B cell (primary cell): ENCODE results near the gene BRSK1. TPM values are rescaled to one million over a fixed set of nuclear protein-coding genes. Genes with fewer than 3 reads are reported as not detected.
A peak's percentile ranks its signal among the peaks of the same experiment; 100 is the strongest.

Experiments used
- ATAC-seq: fragments of 200-7000 bp; cut with Tn5 transposase; one replicate; pipeline ENCODE4 v1.10.0; 2021; ENCODE audit warnings: low read depth, mild to moderate bottlenecking, moderate number of reproducible peaks, moderate library complexity
- CTCF ChIA-PET: fragments of 350-600 bp; sonication (Branson Sonifier 250); formaldehyde crosslinking; loops from one replicate; lab custom pipeline; 2021; ENCODE audit warnings: antibody characterized with exemption, inconsistent platforms; lab: Charles Lee
- POLR2A ChIA-PET: fragments of 350-600 bp; sonication (Branson Sonifier 250); formaldehyde crosslinking; loops from one replicate; lab custom pipeline; 2021; ENCODE audit warnings: antibody characterized with exemption; lab: Charles Lee
- DNase-seq: peaks from one replicate; pipeline ENCODE4 v3.0.0; 2013
- H2AFZ ChIP-seq: 2 replicates; pipeline ENCODE4 v1.6.1; 2012; ENCODE audit warnings: mild to moderate bottlenecking, low read depth, low read length; ENCODE audit not compliant: insufficient read depth, poor library complexity, severe bottlenecking
- H3K27ac ChIP-seq, 2 donors: 1 replicate in 1 of 2; 2 replicates in 1 of 2; pipeline ENCODE4 v1.5.1; 2012 to 2013; ENCODE audit warnings: low read length in 2 of 2, mild to moderate bottlenecking in 2 of 2, moderate library complexity in 1 of 2
- H3K27me3 ChIP-seq, 4 experiments: fragments of 200-600 bp in 1 of 4; sonication (generic) in 1 of 4; replicated peaks in 1 of 4; 1 replicate in 2 of 4; 2 replicates in 2 of 4; pipeline versions ENCODE4 v1.6.1 to v1.7.0; 2013 to 2016; ENCODE audit warnings: low read length in 3 of 4, mild to moderate bottlenecking in 2 of 4, mixed read lengths in 1 of 4, moderate library complexity in 1 of 4; ENCODE audit not compliant: insufficient read depth in 4 of 4, control insufficient read depth in 3 of 4; ENCODE audit errors: control extremely low read depth in 1 of 4
- H3K36me3 ChIP-seq, 2 experiments: replicated peaks in 1 of 2; 1 replicate in 1 of 2; 2 replicates in 1 of 2; pipeline versions ENCODE4 v1.6.1 to v1.7.1; 2013; ENCODE audit warnings: low read length in 1 of 2; ENCODE audit not compliant: insufficient read depth in 2 of 2, control insufficient read depth in 1 of 2; ENCODE audit errors: control extremely low read depth in 1 of 2, extremely low read depth in 1 of 2
- H3K4me1 ChIP-seq, 2 donors: fragments of 200-600 bp in 1 of 2; sonication (generic) in 1 of 2; 1 replicate in 1 of 2; 2 replicates in 1 of 2; pipeline versions ENCODE4 v1.5.1 to v1.6.1; 2013 to 2017; ENCODE audit warnings: low read length in 2 of 2; ENCODE audit not compliant: control insufficient read depth in 2 of 2, insufficient read depth in 2 of 2
- H3K4me2 ChIP-seq: replicated peaks from 2 replicates; pipeline ENCODE3; 2012; ENCODE audit warnings: mild to moderate bottlenecking, low read depth, low read length; ENCODE audit not compliant: poor library complexity, severe bottlenecking
- H3K4me3 ChIP-seq, 5 experiments: fragments of 200-600 bp in 1 of 5; sonication (generic) in 1 of 5; 1 replicate in 3 of 5; 2 replicates in 2 of 5; pipeline versions ENCODE4 v1.5.1 to v1.7.0; 2011 to 2016; ENCODE audit warnings: low read length in 4 of 5, mild to moderate bottlenecking in 4 of 5, low read depth in 2 of 5, control low read depth in 1 of 5, moderate library complexity in 1 of 5; ENCODE audit not compliant: insufficient read depth in 1 of 5; ENCODE audit errors: control extremely low read depth in 1 of 5, extremely low read depth in 1 of 5
- H3K79me2 ChIP-seq: fragments of 200-600 bp; sonication (generic); one replicate; pipeline ENCODE4 v1.6.0; 2016; ENCODE audit warnings: low read length; ENCODE audit not compliant: control insufficient read depth, insufficient read depth
- H3K9ac ChIP-seq: fragments of 200-600 bp; sonication (generic); 2 replicates; pipeline ENCODE4 v1.6.1; 2017; ENCODE audit warnings: mild to moderate bottlenecking, low read length, moderate library complexity
- H3K9me3 ChIP-seq, 3 donors: one replicate each; pipeline versions ENCODE4 v1.6.1 to v1.7.1; 2013; ENCODE audit warnings: low read length in 2 of 3; ENCODE audit not compliant: control insufficient read depth in 2 of 3, insufficient read depth in 1 of 3; ENCODE audit errors: control extremely low read depth in 1 of 3
- H4K20me1 ChIP-seq: 2 replicates; pipeline ENCODE4 v1.6.0; 2012; ENCODE audit warnings: mild to moderate bottlenecking, low read length; ENCODE audit not compliant: insufficient read depth, control insufficient read depth, poor library complexity, severe bottlenecking
- H3K27ac Mint-ChIP-seq: one replicate; pipeline ENCODE4 v1.8.0; 2021; ENCODE audit warnings: mixed read lengths
- H3K27me3 Mint-ChIP-seq: one replicate; pipeline ENCODE4 v1.8.0; 2021; ENCODE audit warnings: mixed read lengths
- H3K4me1 Mint-ChIP-seq: one replicate; pipeline ENCODE4 v1.8.0; 2021; ENCODE audit warnings: mixed read lengths
- H3K4me3 Mint-ChIP-seq: one replicate; pipeline ENCODE4 v1.8.0; 2021; ENCODE audit warnings: mixed read lengths
- H3K9me3 Mint-ChIP-seq: one replicate; pipeline ENCODE4 v1.8.0; 2022; ENCODE audit warnings: mixed read lengths; ENCODE audit not compliant: insufficient read depth
- EZH2 ChIP-seq: IDR thresholded peaks from 2 replicates; pipeline ENCODE4 v1.6.1; 2012; ENCODE audit warnings: borderline replicate concordance, low read depth, mild to moderate bottlenecking, moderate library complexity, low read length; ENCODE audit not compliant: insufficient read depth, poor library complexity, severe bottlenecking
- WGBS: methylation state at CpG from one replicate; pipeline ENCODE4 v1.1.5; 2013; ENCODE audit warnings: missing lambda C conversion rate; ENCODE audit not compliant: insufficient coverage; 5-methylcytosine and 5-hydroxymethylcytosine counted together
- intact Hi-C: fragments of 100-400 bp; cut with micrococcal nuclease; formaldehyde crosslinking; loops from one replicate; pipeline ENCODE4 v1.10.0; 2022
- polyA plus RNA-seq: library from polyadenylated mRNA; depleted of rRNA; stranded (reverse); fragments of >200 nt; gene quantifications from 2 replicates; pipeline ENCODE4 v1.2.3, GENCODE V29; 2012
- total RNA-seq, 2 donors: library from RNA; stranded (reverse); fragments of 120-200 nt in 1 of 2; gene quantifications; 1 replicate in 1 of 2; 2 replicates in 1 of 2; pipeline versions ENCODE4 v1.2.3 to v1.2.4, GENCODE V29; 2013 to 2022
- TF ChIP-seq, protein P1 (sequence below): fragments of 200-600 bp; IDR thresholded peaks from one replicate; pipeline ENCODE4 v1.8.0; 2022; ENCODE audit warnings: antibody characterized with exemption, mild to moderate bottlenecking

Gene BRSK1
- total and polyA plus RNA-seq, 2 donors (not counting 1 experiment from before 2014, with no cell fraction given) = 0.94 to 1.4 TPM

DNA sequence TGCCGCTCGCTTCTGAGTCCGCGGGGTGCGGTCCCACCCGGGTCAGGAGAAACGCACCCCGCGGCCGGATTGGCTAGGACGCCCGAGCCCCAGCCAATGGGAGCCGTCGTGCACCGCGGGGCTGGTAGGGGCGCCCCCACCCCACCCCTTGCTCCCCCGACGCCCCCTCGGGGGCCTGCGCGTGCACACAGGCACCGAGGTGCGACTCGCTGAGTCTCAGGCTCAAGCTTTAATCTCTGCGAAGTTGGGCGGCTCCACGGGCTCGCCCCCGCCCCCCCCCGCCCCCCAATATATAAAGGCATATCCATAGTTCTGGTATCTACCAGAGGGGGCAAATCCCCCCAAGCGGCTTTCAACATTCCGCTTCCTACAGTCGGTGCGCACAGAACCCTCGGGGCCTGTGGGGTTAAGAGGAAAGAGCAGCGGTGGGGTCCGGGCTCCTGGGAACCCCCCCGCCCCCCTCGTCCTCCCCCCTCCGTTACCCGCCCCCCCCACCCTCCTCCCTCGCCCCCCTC is 71.0 kb downstream of the BRSK1 start, which contains the start of gene COX6B2:
TSS of gene COX6B2 (minus strand) at position 22 of the 515 bp plus-strand sequence. CDS start 198 bp downstream, outside the sequence.
- CTCF ChIA-PET = no interaction called here
- peak within 1 kb of the TSS; percentile 27 to 51 (median 33) for H3K4me3 ChIP-seq

More for the DNA sequence above, 71.0 kb downstream of the BRSK1 start, which contains the start of gene COX6B2:
- 4% methylated on average over 20 of the region's 43 CpGs for WGBS
- DNase-seq (no peak), ATAC-seq (no peak)
- Mint-ChIP-seq H3K27me3 (peaks cover 44% of the 10 kb centered on the region), H3K4me1 (peaks cover 23% of the 10 kb centered on the region), H3K4me3 (peak within 1 kb of the TSS; percentile 82), H3K27ac (no peak within 1 kb of the TSS), H3K9me3 (no peaks in the 10 kb centered on the region)
- Histone ChIP-seq H4K20me1 (no peaks in the 10 kb centered on the region), H3K9ac (peak within 1 kb of the TSS; percentile 45), H2AFZ (peak within 1 kb of the TSS; percentile 73), H3K27me3 (peaks cover 0 to 60% (median 24%) of the 10 kb centered on the region in 4 experiments), H3K79me2 (no peaks in the 10 kb centered on the region), H3K9me3 (peaks cover 0 to 18% (median 0%) of the 10 kb centered on the region in 3 donors), H3K36me3 (no peaks in the 10 kb centered on the region), H3K27ac (no peak within 1 kb of the TSS), H3K4me1 (peaks cover 23 to 29% of the 10 kb centered on the region in 2 donors), H3K4me2 (peak within 1 kb of the TSS; percentile 79)
- intact Hi-C loops = loop anchor here (1.0 kb wide), 1 partner anchor 15 kb away; the partner anchor contains the start of gene KMT5C
- POLR2A ChIA-PET = no interaction called here
- no peak for TF ChIP-seq EZH2
- TF ChIP-seq, protein P1, sequence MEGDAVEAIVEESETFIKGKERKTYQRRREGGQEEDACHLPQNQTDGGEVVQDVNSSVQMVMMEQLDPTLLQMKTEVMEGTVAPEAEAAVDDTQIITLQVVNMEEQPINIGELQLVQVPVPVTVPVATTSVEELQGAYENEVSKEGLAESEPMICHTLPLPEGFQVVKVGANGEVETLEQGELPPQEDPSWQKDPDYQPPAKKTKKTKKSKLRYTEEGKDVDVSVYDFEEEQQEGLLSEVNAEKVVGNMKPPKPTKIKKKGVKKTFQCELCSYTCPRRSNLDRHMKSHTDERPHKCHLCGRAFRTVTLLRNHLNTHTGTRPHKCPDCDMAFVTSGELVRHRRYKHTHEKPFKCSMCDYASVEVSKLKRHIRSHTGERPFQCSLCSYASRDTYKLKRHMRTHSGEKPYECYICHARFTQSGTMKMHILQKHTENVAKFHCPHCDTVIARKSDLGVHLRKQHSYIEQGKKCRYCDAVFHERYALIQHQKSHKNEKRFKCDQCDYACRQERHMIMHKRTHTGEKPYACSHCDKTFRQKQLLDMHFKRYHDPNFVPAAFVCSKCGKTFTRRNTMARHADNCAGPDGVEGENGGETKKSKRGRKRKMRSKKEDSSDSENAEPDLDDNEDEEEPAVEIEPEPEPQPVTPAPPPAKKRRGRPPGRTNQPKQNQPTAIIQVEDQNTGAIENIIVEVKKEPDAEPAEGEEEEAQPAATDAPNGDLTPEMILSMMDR = no peak
